OCI-LY1 (cell line): ENCODE results near the gene NEMP1.
"Not testable (repeated sequence)": the region's sequence is repeated elsewhere in the genome, so short reads cannot be mapped to it uniquely, and the experiment has no call there.

Experiments used
- H2AFZ ChIP-seq: fragments of 200-600 bp; sonication (generic), shearing (Covaris generic); 2 replicates; pipeline ENCODE4 v1.6.0; 2014; ENCODE audit warnings: antibody characterized with exemption, mild to moderate bottlenecking, low read length
- H3F3A ChIP-seq: fragments of 200-600 bp; sonication (generic), shearing (Covaris generic); 2 replicates; pipeline ENCODE4 v1.6.0; 2014; ENCODE audit warnings: mild to moderate bottlenecking, antibody characterized with exemption, low read length, moderate library complexity; ENCODE audit not compliant: insufficient read depth
- H3K27ac ChIP-seq: fragments of 200-600 bp; sonication (generic); 2 replicates; pipeline ENCODE4 v1.5.1; 2014; ENCODE audit warnings: low read length, mixed run types, mild to moderate bottlenecking, low read depth; ENCODE audit not compliant: poor library complexity, severe bottlenecking
- H3K27me3 ChIP-seq: fragments of 200-600 bp; sonication (generic); 2 replicates; pipeline ENCODE4 v1.6.0; 2014; ENCODE audit warnings: antibody characterized with exemption, mild to moderate bottlenecking, low read length, moderate library complexity; ENCODE audit not compliant: insufficient read depth
- H3K36me3 ChIP-seq: fragments of 200-600 bp; sonication (generic); 2 replicates; pipeline ENCODE4 v1.6.1; 2014; ENCODE audit warnings: mild to moderate bottlenecking, antibody characterized with exemption, low read length, moderate library complexity, mixed read lengths; ENCODE audit not compliant: insufficient read depth
- H3K4me1 ChIP-seq: fragments of 200-600 bp; sonication (generic); 2 replicates; pipeline ENCODE4 v1.5.1; 2014; ENCODE audit warnings: mild to moderate bottlenecking, low read length, moderate library complexity; ENCODE audit not compliant: insufficient read depth, severe bottlenecking
- H3K4me2 ChIP-seq: fragments of 200-600 bp; sonication (generic), shearing (Covaris generic); 2 replicates; pipeline ENCODE4 v1.6.1; 2014; ENCODE audit warnings: low read length
- H3K4me3 ChIP-seq: fragments of 200-600 bp; sonication (generic); 2 replicates; pipeline ENCODE4 v1.5.1; 2014; ENCODE audit warnings: low read length, low read depth, mild to moderate bottlenecking, mixed read lengths; ENCODE audit not compliant: poor library complexity, severe bottlenecking
- H3K79me2 ChIP-seq: fragments of 200-600 bp; shearing (Covaris generic); 2 replicates; pipeline ENCODE4 v1.6.1; 2016; ENCODE audit warnings: mixed run types, low read length, mixed read lengths; ENCODE audit not compliant: insufficient read depth
- H3K9ac ChIP-seq: fragments of 200-600 bp; sonication (generic), shearing (Covaris generic); 2 replicates; pipeline ENCODE4 v1.6.1; 2014; ENCODE audit warnings: mild to moderate bottlenecking, low read length, mixed read lengths
- H3K9me2 ChIP-seq: fragments of 200-600 bp; sonication (generic), shearing (Covaris generic); 2 replicates; pipeline ENCODE4 v1.6.1; 2014; ENCODE audit warnings: low read depth, mild to moderate bottlenecking, low read length, mixed read lengths
- H3K9me3 ChIP-seq: fragments of 200-600 bp; shearing (Covaris generic); 2 replicates; pipeline ENCODE4 v1.6.1; 2014; ENCODE audit warnings: low read length, mixed read lengths
- H4K20me1 ChIP-seq: fragments of 200-600 bp; sonication (generic), shearing (Covaris generic); 2 replicates; pipeline ENCODE4 v1.6.0; 2016; ENCODE audit warnings: mild to moderate bottlenecking, low read length; ENCODE audit not compliant: insufficient read depth
- EZH2 ChIP-seq: fragments of 200-600 bp; sonication (generic), shearing (Covaris generic); IDR thresholded peaks from 2 replicates; pipeline ENCODE4 v1.8.0; 2017; ENCODE audit warnings: borderline replicate concordance, mixed run types, mild to moderate bottlenecking, antibody characterized with exemption, low read length, moderate library complexity, mixed read lengths
- TF ChIP-seq, protein P1 (sequence below): fragments of 200-600 bp; sonication (generic), shearing (Covaris generic); IDR thresholded peaks from 2 replicates; pipeline ENCODE4 v1.5.1; 2017; ENCODE audit warnings: mild to moderate bottlenecking, antibody characterized with exemption, low read length, moderate library complexity, mixed read lengths

NEMP1 gene

DNA sequence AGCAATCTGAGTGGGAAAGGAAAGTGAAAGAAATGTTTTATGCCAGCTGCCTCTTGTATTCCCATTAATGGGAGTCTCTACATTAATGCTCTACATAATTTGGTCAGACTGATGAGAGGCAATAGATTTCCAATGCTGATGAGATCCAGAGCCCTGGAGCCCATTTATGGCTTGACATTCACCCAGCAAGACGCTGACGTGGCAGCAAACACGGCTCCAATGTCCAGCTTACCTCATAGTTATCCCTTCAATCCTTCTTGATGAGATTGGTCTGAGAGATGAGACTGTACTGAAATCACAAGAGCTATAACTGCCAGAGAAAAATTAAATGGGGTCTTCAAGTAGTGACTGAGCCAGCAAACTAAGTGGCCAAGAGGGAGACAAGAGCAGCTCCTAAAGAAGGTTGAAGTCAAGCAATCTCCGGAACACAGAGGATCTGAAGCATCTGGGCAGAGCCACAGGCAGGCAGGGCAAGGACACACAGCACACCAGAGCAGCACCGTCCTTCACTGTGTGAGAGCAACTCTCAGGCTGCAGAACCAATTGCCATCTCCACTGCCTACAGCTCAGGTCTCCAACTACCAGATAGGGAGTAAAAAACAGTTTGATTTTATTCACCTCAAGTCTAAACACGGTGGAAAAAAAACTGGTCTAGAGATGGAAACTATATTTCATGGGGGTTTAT is 21.4 kb downstream of the NEMP1 start:
- no peaks in the 10 kb centered on the region for H3K9me3 ChIP-seq
- H3K36me3 ChIP-seq: peaks cover 64% of the 10 kb centered on the region
- no peak overlapping the region for H3K27ac ChIP-seq
- H3F3A ChIP-seq: no peaks in the 10 kb centered on the region
- H3K4me2 ChIP-seq: no peak overlapping the region
- no peaks in the 10 kb centered on the region for H4K20me1 ChIP-seq
- no peak overlapping the region for H3K4me3 ChIP-seq
- H3K9me2 ChIP-seq: no peaks in the 10 kb centered on the region
- H2AFZ ChIP-seq: no peak overlapping the region
- no peaks in the 10 kb centered on the region for H3K79me2 ChIP-seq
- TF ChIP-seq EZH2: no peak
- TF ChIP-seq, protein P1, sequence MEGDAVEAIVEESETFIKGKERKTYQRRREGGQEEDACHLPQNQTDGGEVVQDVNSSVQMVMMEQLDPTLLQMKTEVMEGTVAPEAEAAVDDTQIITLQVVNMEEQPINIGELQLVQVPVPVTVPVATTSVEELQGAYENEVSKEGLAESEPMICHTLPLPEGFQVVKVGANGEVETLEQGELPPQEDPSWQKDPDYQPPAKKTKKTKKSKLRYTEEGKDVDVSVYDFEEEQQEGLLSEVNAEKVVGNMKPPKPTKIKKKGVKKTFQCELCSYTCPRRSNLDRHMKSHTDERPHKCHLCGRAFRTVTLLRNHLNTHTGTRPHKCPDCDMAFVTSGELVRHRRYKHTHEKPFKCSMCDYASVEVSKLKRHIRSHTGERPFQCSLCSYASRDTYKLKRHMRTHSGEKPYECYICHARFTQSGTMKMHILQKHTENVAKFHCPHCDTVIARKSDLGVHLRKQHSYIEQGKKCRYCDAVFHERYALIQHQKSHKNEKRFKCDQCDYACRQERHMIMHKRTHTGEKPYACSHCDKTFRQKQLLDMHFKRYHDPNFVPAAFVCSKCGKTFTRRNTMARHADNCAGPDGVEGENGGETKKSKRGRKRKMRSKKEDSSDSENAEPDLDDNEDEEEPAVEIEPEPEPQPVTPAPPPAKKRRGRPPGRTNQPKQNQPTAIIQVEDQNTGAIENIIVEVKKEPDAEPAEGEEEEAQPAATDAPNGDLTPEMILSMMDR: no peak
- peaks cover 15% of the 10 kb centered on the region for H3K4me1 ChIP-seq
- H3K9ac ChIP-seq: no peak overlapping the region
- no peaks in the 10 kb centered on the region for H3K27me3 ChIP-seq

DNA sequence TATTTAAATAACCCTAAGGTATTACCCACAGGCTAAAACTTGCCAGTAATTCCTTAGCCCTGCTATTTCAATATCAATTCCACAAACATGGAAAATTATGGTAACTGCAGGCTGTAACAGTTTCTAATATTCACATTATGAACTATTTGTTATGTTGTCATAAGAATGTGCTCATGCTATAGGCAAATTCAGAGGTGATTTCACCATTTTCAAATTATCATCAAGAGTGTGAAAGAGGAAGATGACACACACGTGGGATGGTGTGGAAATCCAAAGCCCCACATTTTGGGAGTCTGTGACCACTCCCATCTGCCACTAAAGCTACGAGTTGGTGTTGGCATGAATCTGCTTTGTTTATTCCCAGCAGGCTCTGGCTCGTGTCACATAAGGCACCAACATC is 22.8 kb downstream of the NEMP1 start:
- Histone ChIP-seq H3K79me2 (no peaks in the 10 kb centered on the region), H3K36me3 (peaks cover 57% of the 10 kb centered on the region), H4K20me1 (no peaks in the 10 kb centered on the region), H3K9me2 (no peaks in the 10 kb centered on the region), H3F3A (no peaks in the 10 kb centered on the region), H3K4me3 (no peak overlapping the region), H3K27ac (no peak overlapping the region), H3K4me1 (peaks cover 15% of the 10 kb centered on the region), H2AFZ (no peak overlapping the region), H3K4me2 (no peak overlapping the region), H3K9ac (no peak overlapping the region), H3K9me3 (no peaks in the 10 kb centered on the region), H3K27me3 (no peaks in the 10 kb centered on the region)
- TF ChIP-seq EZH2: no peak
- TF ChIP-seq, protein P1: no peak

DNA sequence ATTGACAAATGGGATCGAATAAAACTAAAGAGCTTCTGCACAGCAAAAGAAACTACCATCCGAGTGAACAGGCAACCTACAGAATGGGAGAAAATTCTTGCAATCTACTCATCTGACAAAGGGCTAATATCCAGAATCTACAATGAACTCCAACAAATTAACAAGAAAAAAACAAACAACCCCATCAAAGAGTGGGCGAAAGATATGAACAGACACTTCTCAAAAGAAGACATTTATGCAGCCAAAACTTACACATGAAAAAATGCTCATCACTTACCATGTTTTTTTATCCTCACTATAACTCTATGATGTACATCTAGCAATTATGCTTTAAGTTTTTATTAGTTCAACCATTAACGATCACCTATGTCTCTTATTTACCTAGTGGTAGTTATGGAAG is 24.7 kb downstream of the NEMP1 start:
- H3K4me3 ChIP-seq, H3K27me3 ChIP-seq, H3K4me2 ChIP-seq, H2AFZ ChIP-seq, H3K79me2 ChIP-seq, H3K9me2 ChIP-seq, H3K9ac ChIP-seq, H3F3A ChIP-seq, H3K9me3 ChIP-seq, H3K4me1 ChIP-seq, H3K27ac ChIP-seq, H4K20me1 ChIP-seq: not testable (repeated sequence)
- H3K36me3 ChIP-seq: peaks cover 38% of the 10 kb centered on the region

DNA sequence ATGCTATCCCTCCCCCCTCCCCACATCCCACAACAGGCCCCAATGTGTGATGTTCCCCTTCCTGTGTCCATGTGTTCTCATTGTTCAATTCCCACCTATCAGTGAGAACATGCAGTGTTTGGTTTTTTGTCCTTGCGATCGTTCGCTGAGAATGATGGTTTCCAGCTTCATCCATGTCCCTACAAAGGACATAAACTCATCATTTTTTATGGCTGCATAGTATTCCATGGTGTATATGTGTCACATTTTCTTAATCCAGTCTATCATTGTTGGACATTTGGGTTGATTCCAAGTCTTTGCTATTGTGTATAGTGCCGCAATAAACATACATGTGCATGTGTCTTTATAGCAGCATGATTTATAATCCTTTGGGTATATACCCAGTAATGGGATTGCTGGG is 25.4 kb downstream of the NEMP1 start:
- H3K79me2 ChIP-seq, H2AFZ ChIP-seq, H4K20me1 ChIP-seq, H3K4me3 ChIP-seq, H3F3A ChIP-seq, H3K4me2 ChIP-seq, H3K9me2 ChIP-seq, H3K27me3 ChIP-seq, H3K27ac ChIP-seq, H3K9me3 ChIP-seq, H3K4me1 ChIP-seq, H3K9ac ChIP-seq: not testable (repeated sequence)
- peaks cover 30% of the 10 kb centered on the region for H3K36me3 ChIP-seq
